Thyroid gland (tissue), 4 donors: ENCODE measurements around the gene PROZ. TPM values are rescaled to one million over a fixed set of nuclear protein-coding genes. Genes with fewer than 3 reads are reported as not detected.

Experiments used
- DNase-seq, 2 donors: peaks; one replicate each; pipeline ENCODE4 v3.0.0-alpha.2; 2019
- H3K27ac ChIP-seq, 3 donors: fragments of 200-600 bp; sonication (generic); 1 replicate in 2 of 3; 2 replicates in 1 of 3; pipeline ENCODE4 v1.5.1; 2016 to 2019; ENCODE audit warnings: mild to moderate bottlenecking in 1 of 3, moderate library complexity in 1 of 3
- H3K27me3 ChIP-seq: fragments of 200-600 bp; sonication (generic); one replicate; pipeline ENCODE4 v1.5.1; 2019
- H3K36me3 ChIP-seq, 2 donors: fragments of 200-600 bp; sonication (generic); one replicate each; pipeline ENCODE4 v1.5.1; 2016 to 2019
- H3K4me1 ChIP-seq, 2 donors: fragments of 200-600 bp; sonication (generic); one replicate each; pipeline ENCODE4 v1.5.1; 2017 to 2019
- H3K4me3 ChIP-seq, 3 donors: fragments of 200-600 bp; sonication (generic); replicated peaks in 1 of 3; 1 replicate in 2 of 3; 2 replicates in 1 of 3; pipeline ENCODE4 v1.5.1; 2016; ENCODE audit warnings: mild to moderate bottlenecking in 1 of 3
- H3K9me3 ChIP-seq: fragments of 200-600 bp; sonication (generic); one replicate; pipeline ENCODE4 v1.5.1; 2017
- CTCF ChIP-seq, 6 experiments: fragments of 200-600 bp in 3 of 6; fragments of 450-650 bp in 3 of 6; sonication (generic) in 3 of 6; IDR thresholded peaks; one replicate each; pipeline ENCODE4 v1.5.1; 2016 to 2019; ENCODE audit warnings: antibody characterized with exemption in 6 of 6, mild to moderate bottlenecking in 2 of 6, inconsistent platforms in 1 of 6, moderate library complexity in 1 of 6
- POLR2A ChIP-seq, 2 donors: fragments of 450-650 bp; IDR thresholded peaks; one replicate each; pipeline ENCODE4 v1.6.1; 2017; ENCODE audit warnings: antibody characterized with exemption in 2 of 2, mild to moderate bottlenecking in 2 of 2, moderate library complexity in 1 of 2
- WGBS, 2 donors: methylation state at CpG; one replicate each; pipeline ENCODE4 v1.1.5; 2017; 5-methylcytosine and 5-hydroxymethylcytosine counted together
- intact Hi-C: fragments of 100-400 bp; cut with DNase I; formaldehyde crosslinking; loops from one replicate; pipeline ENCODE4 v1.15.1; 2023
- total RNA-seq, 4 donors: library from RNA; depleted of rRNA; stranded (reverse); fragments of >200 nt; gene quantifications; one replicate each; pipeline ENCODE4 v1.2.3, GENCODE V29; 2016

The PROZ gene
- total RNA-seq, 4 donors from 2014 or later = not detected

- intact Hi-C loops = no loop called here
- H3K36me3 ChIP-seq = peaks cover 5 to 8% of the 10 kb centered on the region in 2 donors
- no peak overlapping the region for H3K4me3 ChIP-seq
- 90 to 97% methylated on average over 12 of the region's 12 CpGs for WGBS, 2 donors
- no peaks in the 10 kb centered on the region for H3K9me3 ChIP-seq
- peaks cover 17 to 20% of the 10 kb centered on the region in 2 donors for H3K4me1 ChIP-seq
- TF ChIP-seq POLR2A (IDR thresholded peaks at IDR 0.05) = no peak
- TF ChIP-seq CTCF (IDR thresholded peaks at IDR 0.05) = no peak
- no peaks in the 10 kb centered on the region for H3K27me3 ChIP-seq
- H3K27ac ChIP-seq = no peak overlapping the region
- DNase-seq = no peak
Observed at GRCh38 chr13:113203507-113204377, 45.3 kb downstream of the PROZ start.

GRCh38 chr13:113204378-113204734 lies 45.9 kb downstream of the PROZ start:
- Histone ChIP-seq H3K9me3 (no peaks in the 10 kb centered on the region), H3K27ac (no peak overlapping the region), H3K4me1 (peaks cover 17 to 20% of the 10 kb centered on the region in 2 donors), H3K27me3 (no peaks in the 10 kb centered on the region), H3K4me3 (no peak overlapping the region), H3K36me3 (peaks cover 2% of the 10 kb centered on the region in 2 donors)
- TF ChIP-seq CTCF (IDR thresholded peaks at IDR 0.05) = no peak
- TF ChIP-seq POLR2A (IDR thresholded peaks at IDR 0.05) = no peak
- intact Hi-C loops = no loop called here
- DNase-seq = no peak
- WGBS, 2 donors = 90 to 100% methylated on average over 1 to 5 of the region's 5 CpGs

GRCh38 chr13:113205428-113205931 lies 47.0 kb downstream of the PROZ start:
- no peaks in the 10 kb centered on the region for H3K9me3 ChIP-seq
- no peak for DNase-seq
- peaks cover 18 to 20% of the 10 kb centered on the region in 2 donors for H3K4me1 ChIP-seq
- WGBS, 2 donors = 76 to 89% methylated on average over 5 of the region's 5 CpGs
- no peak overlapping the region for H3K4me3 ChIP-seq
- no peak overlapping the region for H3K27ac ChIP-seq
- intact Hi-C loops = loop anchor here (5.0 kb wide), 1 partner anchor 48 kb away; the partner anchor contains the start of gene PROZ
- TF ChIP-seq POLR2A (IDR thresholded peaks at IDR 0.05) (no peak), CTCF (IDR thresholded peaks at IDR 0.05) (no peak)
- H3K27me3 ChIP-seq = no peaks in the 10 kb centered on the region
- no peaks in the 10 kb centered on the region for H3K36me3 ChIP-seq

- H3K4me3 ChIP-seq = peak overlapping the region in 2 of 3 donors; percentile 89 to 97
- peaks cover 29 to 31% of the 10 kb centered on the region in 2 donors for H3K4me1 ChIP-seq
- peak overlapping the region in 1 of 3 donors; percentile 90 for H3K27ac ChIP-seq
- H3K36me3 ChIP-seq = no peaks in the 10 kb centered on the region
- WGBS, 2 donors = 42 to 55% methylated on average over 3 of the region's 3 CpGs
- TF ChIP-seq POLR2A (IDR thresholded peaks at IDR 0.05) (no peak), CTCF (IDR thresholded peaks at IDR 0.05) (no peak)
- intact Hi-C loops = loop anchor here (5.0 kb wide), 1 partner anchor 50 kb away; the partner anchor contains the start of gene PROZ
- no peaks in the 10 kb centered on the region for H3K27me3 ChIP-seq
- H3K9me3 ChIP-seq = no peaks in the 10 kb centered on the region
- DNase-seq = no peak
Observed at GRCh38 chr13:113207460-113207859, 49.0 kb downstream of the PROZ start.
